Endothelial cell of hepatic sinusoid (primary cell): ENCODE data around the gene RPL23.

Experiments
- in situ Hi-C: cut with HindIII; loops from 2 replicates; pipeline ENCODE4 v1.10.0; 2017; ENCODE audit warnings: low sequenced_read_pairs

Gene RPL23

GRCh38 chr17:38800237-38800760, 53.2 kb downstream of the RPL23 start:
- in situ Hi-C loops = no loop called here

GRCh38 chr17:38799501-38800236, 53.9 kb downstream of the RPL23 start, which contains the start of gene PIP4K2B:
PIP4K2B (minus strand) TSS chr17:38799556; CDS start chr17:38799424, 132 bp downstream.
- in situ Hi-C loops = no loop called here

GRCh38 chr17:38798614-38799500, 54.7 kb downstream of the RPL23 start:
- in situ Hi-C loops = no loop called here
